H1 (cell line): Measurements from ENCODE around the gene BICDL1. TPM values are rescaled to one million over a fixed set of nuclear protein-coding genes. Genes with fewer than 3 reads are reported as not detected.
A peak's percentile ranks its signal among the peaks of the same experiment; 100 is the strongest.

Experiments used
- CTCF ChIA-PET: fragments of 300-600 bp; sonication (Branson Sonifier 250); formaldehyde crosslinking; loops from one replicate; lab custom pipeline; 2021; ENCODE audit not compliant: partially characterized antibody; lab: Charles Lee
- POLR2A ChIA-PET: fragments of 300-600 bp; sonication (Branson Sonifier 250); formaldehyde crosslinking; loops from one replicate; lab custom pipeline; 2021; ENCODE audit warnings: inconsistent platforms; ENCODE audit not compliant: partially characterized antibody; lab: Charles Lee
- DNase-seq, 2 experiments: peaks; one replicate each; pipeline versions ENCODE4 v3.0.0 to v3.0.0-alpha.2; 2010 to 2022; ENCODE audit warnings: low spot score in 2 of 2, low read depth in 1 of 2, mixed read lengths in 1 of 2
- FAIRE-seq: peaks from 2 replicates; lab custom pipeline; 2011; peaks lifted over from hg19 to GRCh38; lab: Jason Lieb, UNC
- H2AFZ ChIP-seq: 2 replicates; pipeline ENCODE4 v1.8.1; 2012; ENCODE audit warnings: low read length, inconsistent platforms
- H2AK5ac ChIP-seq: 2 replicates; pipeline ENCODE4 v1.6.1; 2013; ENCODE audit warnings: low read depth, low read length
- H2BK120ac ChIP-seq: replicated peaks from 2 replicates; pipeline ENCODE3; 2013; ENCODE audit warnings: low read depth, low read length, inconsistent platforms
- H2BK12ac ChIP-seq: 2 replicates; pipeline ENCODE4 v1.6.1; 2013; ENCODE audit warnings: low read depth, low read length
- H2BK15ac ChIP-seq: 2 replicates; pipeline ENCODE4 v1.6.1; 2013; ENCODE audit warnings: low read length
- H2BK20ac ChIP-seq: 2 replicates; pipeline ENCODE4 v1.6.1; 2013; ENCODE audit warnings: low read length
- H2BK5ac ChIP-seq: 2 replicates; pipeline ENCODE4 v1.6.1; 2013; ENCODE audit warnings: low read depth, low read length
- H3K14ac ChIP-seq: 2 replicates; pipeline ENCODE4 v1.6.1; 2013; ENCODE audit warnings: inconsistent platforms; ENCODE audit not compliant: insufficient read length
- H3K18ac ChIP-seq: 2 replicates; pipeline ENCODE4 v1.6.1; 2013; ENCODE audit warnings: low read length; ENCODE audit errors: extremely low read depth
- H3K23ac ChIP-seq: 2 replicates; pipeline ENCODE4 v1.6.1; 2013; ENCODE audit warnings: inconsistent platforms; ENCODE audit not compliant: insufficient read length
- H3K23me2 ChIP-seq: 2 replicates; pipeline ENCODE4 v1.6.1; 2013; ENCODE audit warnings: low read depth, low read length
- H3K27ac ChIP-seq: 2 replicates; pipeline ENCODE4 v1.6.1; 2011; ENCODE audit warnings: low read depth, low read length, inconsistent platforms
- H3K27me3 ChIP-seq, 4 experiments: replicated peaks in 1 of 4; 1 replicate in 1 of 4; 2 replicates in 3 of 4; pipeline versions ENCODE4 v1.6.1 to v1.8.1; 2011 to 2013; ENCODE audit warnings: low read length in 3 of 4, mild to moderate bottlenecking in 3 of 4, inconsistent platforms in 2 of 4, mixed read lengths in 2 of 4, moderate library complexity in 1 of 4; ENCODE audit not compliant: control insufficient read depth in 3 of 4, insufficient read depth in 3 of 4; ENCODE audit errors: extremely low read depth in 1 of 4
- H3K36me3 ChIP-seq, 4 experiments: 2 replicates each; pipeline versions ENCODE4 v1.6.1 to v1.8.1; 2011 to 2013; ENCODE audit warnings: mild to moderate bottlenecking in 4 of 4, low read length in 3 of 4, moderate library complexity in 2 of 4, control low read depth in 1 of 4, inconsistent platforms in 1 of 4; ENCODE audit not compliant: insufficient read depth in 4 of 4, control insufficient read depth in 2 of 4
- H3K4ac ChIP-seq: replicated peaks from 2 replicates; pipeline ENCODE3; 2013; ENCODE audit warnings: low read length, low read depth, mixed read lengths, inconsistent platforms; ENCODE audit not compliant: insufficient read length
- H3K4me1 ChIP-seq, 4 experiments: replicated peaks in 1 of 4; 1 replicate in 1 of 4; 2 replicates in 3 of 4; pipeline versions ENCODE4 v1.6.1 to v1.8.1; 2011 to 2013; ENCODE audit warnings: low read length in 3 of 4, inconsistent platforms in 2 of 4, mixed read lengths in 1 of 4; ENCODE audit not compliant: insufficient read depth in 4 of 4, control insufficient read depth in 3 of 4
- H3K4me2 ChIP-seq, 2 experiments: 2 replicates each; pipeline versions ENCODE4 v1.6.1 to v1.8.1; 2011 to 2013; ENCODE audit warnings: low read depth in 2 of 2, low read length in 2 of 2, control low read depth in 1 of 2, inconsistent platforms in 1 of 2, mild to moderate bottlenecking in 1 of 2; ENCODE audit not compliant: insufficient read depth in 1 of 2
- H3K4me3 ChIP-seq, 4 experiments: fragments of 200-600, 300-600 bp in 1 of 4; sonication (generic), shearing (Covaris generic), sonication (Bioruptor Twin) in 1 of 4; 2 replicates each; pipeline versions ENCODE4 v1.5.1 to v1.8.1; 2011 to 2016; ENCODE audit warnings: low read length in 4 of 4, low read depth in 3 of 4, control low read depth in 2 of 4, inconsistent platforms in 2 of 4, mild to moderate bottlenecking in 2 of 4, mixed read lengths in 1 of 4, moderate library complexity in 1 of 4; ENCODE audit not compliant: insufficient read depth in 2 of 4; ENCODE audit errors: extremely low read depth in 1 of 4
- H3K56ac ChIP-seq: replicated peaks from 2 replicates; pipeline ENCODE3; 2013; ENCODE audit warnings: low read depth, mild to moderate bottlenecking, mixed read lengths, low read length, inconsistent platforms; ENCODE audit not compliant: insufficient read length
- H3K79me1 ChIP-seq: 2 replicates; pipeline ENCODE4 v1.6.1; 2013; ENCODE audit warnings: low read depth, low read length, control low read depth
- H3K79me2 ChIP-seq, 2 experiments: 2 replicates each; pipeline versions ENCODE4 v1.6.1 to v1.8.1; 2012 to 2013; ENCODE audit warnings: low read length in 2 of 2, mild to moderate bottlenecking in 2 of 2, inconsistent platforms in 1 of 2; ENCODE audit not compliant: insufficient read depth in 2 of 2, control insufficient read depth in 1 of 2
- H3K9ac ChIP-seq, 4 experiments: replicated peaks in 1 of 4; 1 replicate in 1 of 4; 2 replicates in 3 of 4; pipeline versions ENCODE4 v1.6.1 to v1.8.1; 2011 to 2013; ENCODE audit warnings: low read depth in 3 of 4, low read length in 3 of 4, control low read depth in 2 of 4, mild to moderate bottlenecking in 2 of 4, moderate library complexity in 2 of 4, inconsistent platforms in 1 of 4; ENCODE audit errors: extremely low read depth in 1 of 4
- H3K9me3 ChIP-seq, 2 experiments: 2 replicates each; pipeline versions ENCODE4 v1.6.1 to v1.8.1; 2012 to 2013; ENCODE audit warnings: mild to moderate bottlenecking in 2 of 2, moderate library complexity in 2 of 2, control low read depth in 1 of 2, inconsistent platforms in 1 of 2, low read depth in 1 of 2, low read length in 1 of 2, mixed read lengths in 1 of 2; ENCODE audit not compliant: insufficient read depth in 2 of 2
- H4K20me1 ChIP-seq, 2 experiments: replicated peaks in 1 of 2; 2 replicates each; pipeline versions ENCODE3 to v1.8.1; 2011 to 2013; ENCODE audit warnings: inconsistent platforms in 2 of 2, low read length in 2 of 2, mild to moderate bottlenecking in 1 of 2; ENCODE audit not compliant: insufficient read depth in 2 of 2, control insufficient read depth in 1 of 2
- H4K5ac ChIP-seq: 2 replicates; pipeline ENCODE4 v1.6.1; 2013; ENCODE audit warnings: low read length, low read depth, mixed read lengths, inconsistent platforms; ENCODE audit not compliant: insufficient read length
- H4K8ac ChIP-seq: 2 replicates; pipeline ENCODE4 v1.8.0; 2013; ENCODE audit warnings: mild to moderate bottlenecking, moderate library complexity, low read length, inconsistent platforms; ENCODE audit not compliant: insufficient read depth; ENCODE audit errors: extremely low read depth
- H4K91ac ChIP-seq: replicated peaks from 2 replicates; pipeline ENCODE3; 2013; ENCODE audit warnings: low read length, mixed read lengths, inconsistent platforms; ENCODE audit not compliant: insufficient read length
- EP300 ChIP-seq, 2 experiments: IDR thresholded peaks; 1 replicate in 1 of 2; 2 replicates in 1 of 2; pipeline ENCODE4 v1.6.1; 2011 to 2012; ENCODE audit warnings: low read depth in 2 of 2, low read length in 2 of 2, mild to moderate bottlenecking in 2 of 2, borderline replicate concordance in 1 of 2, inconsistent platforms in 1 of 2, moderate library complexity in 1 of 2
- RFX5 ChIP-seq: IDR thresholded peaks from 2 replicates; pipeline ENCODE4 v1.6.1; 2011; ENCODE audit warnings: low read depth, low read length, improper control_type of control experiment, borderline replicate concordance
- WGBS, 2 experiments: shearing (Covaris generic) in 1 of 2; methylation state at CpG; one replicate each; pipeline versions ENCODE4 v1.1.6 to v1.1.7; 2013 to 2015; ENCODE audit warnings: low lambda C conversion rate in 2 of 2, mixed read lengths in 2 of 2, inconsistent platforms in 1 of 2, low coverage in 1 of 2, missing lambda C conversion rate in 1 of 2; ENCODE audit not compliant: insufficient replicate concordance in 2 of 2, insufficient coverage in 1 of 2, insufficient read length in 1 of 2; ENCODE audit errors: extremely low coverage in 1 of 2, missing lambda C conversion rate in 1 of 2; 5-methylcytosine and 5-hydroxymethylcytosine counted together
- polyA plus RNA-seq, 7 experiments: library from polyadenylated mRNA; depleted of rRNA in 3 of 7; stranded (reverse) in 5 of 7; unstranded in 2 of 7; fragments of >200 nt in 5 of 7; fragments of 200-250 nt in 2 of 7; gene quantifications; 1 replicate in 5 of 7; 2 replicates in 1 of 7; 4 replicates in 1 of 7; pipeline versions ENCODE4 v1.2.1 to v1.2.3, GENCODE V29; 2011 to 2013; ENCODE audit warnings: missing spikeins in 2 of 7, mixed read lengths in 2 of 7
- total RNA-seq: library from RNA; stranded (reverse); fragmentation: NEBNext Ultra II Directional; extraction: Animal tissue kit (Norgen Biotek cat#: 25700); gene quantifications from 2 replicates; pipeline ENCODE4 v1.2.1, GENCODE V29; 2021

Gene BICDL1
- total and polyA plus RNA-seq, 2 of the 8 experiments (the other 6 are each of a cell fraction or from before 2014, with no cell fraction given): 17.2 to 25.9 TPM

DNA sequence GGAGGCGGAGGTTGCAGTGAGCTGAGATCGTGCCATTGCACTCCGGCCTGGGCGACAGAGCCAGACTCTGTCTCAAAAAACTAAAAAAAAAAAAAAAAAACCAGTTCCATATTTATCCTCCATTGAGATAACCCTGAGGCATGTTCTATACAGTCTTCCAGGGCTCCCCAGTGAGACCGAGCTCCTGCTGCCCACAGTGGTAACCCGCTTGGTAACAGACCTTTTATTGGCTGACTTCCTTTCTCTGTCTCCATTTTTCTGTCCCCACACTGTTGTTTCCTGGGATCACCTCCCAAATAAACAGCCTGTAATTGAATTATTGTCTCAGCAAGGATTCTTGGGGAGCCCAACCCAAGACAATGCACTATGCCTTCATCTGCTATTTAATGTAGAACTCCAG lies 42.8 kb upstream of the BICDL1 start:
- Histone ChIP-seq H3K56ac (no peak overlapping the region), H3K4me2 (no peak overlapping the region), H2BK12ac (no peak overlapping the region), H3K79me2 (no peaks in the 10 kb centered on the region), H3K79me1 (no peaks in the 10 kb centered on the region), H3K18ac (no peak overlapping the region), H2AK5ac (no peak overlapping the region), H3K23ac (no peak overlapping the region), H3K27me3 (no peaks in the 10 kb centered on the region), H3K9ac (no peak overlapping the region), H4K20me1 (no peaks in the 10 kb centered on the region), H4K8ac (peak overlapping the region; percentile 65; the same call in 1 of the 2 replicates), H3K4me3 (no peak overlapping the region), H3K36me3 (no peaks in the 10 kb centered on the region), H2BK5ac (no peak overlapping the region), H2BK20ac (no peak overlapping the region), H4K5ac (no peak overlapping the region), H3K4me1 (no peaks in the 10 kb centered on the region; a peak in 1 of 7 replicates), H2AFZ (0 out of 2 replicates have a peak overlapping the region, but pooled peaks have one; percentile 65), H4K91ac (no peak overlapping the region), H3K14ac (no peak overlapping the region), H2BK15ac (no peak overlapping the region), H2BK120ac (no peak overlapping the region), H3K27ac (no peak overlapping the region), H3K23me2 (no peaks in the 10 kb centered on the region), H3K9me3 (no peaks in the 10 kb centered on the region), H3K4ac (no peak overlapping the region)
- FAIRE-seq (no peak), DNase-seq (no peak)
- ChIA-PET POLR2A (interaction anchor here (0.7 kb wide), 1 partner anchor 149 kb away, joined by 3 read pairs; no protein-coding TSS in a partner anchor), CTCF (interaction anchor here (0.7 to 1.1 kb wide), 2 partner anchors 12 to 211 kb away, joined by 3 read pairs; no protein-coding TSS in a partner anchor)
- TF ChIP-seq EP300 (IDR thresholded peaks at IDR 0.05; ENCODE audit: borderline replicate concordance in 1 of 2, low read depth in 2 of 2, low read length in 2 of 2): no peak
- TF ChIP-seq RFX5: peak; percentile 51; the same call in 1 of the 2 replicates
- WGBS, 2 experiments: 94% methylated on average over 6 of the region's 6 CpGs; no CpG with 5 or more reads in 1 of the 2 experiments
